ENCODE measurements around the gene CLRN3. TPM values are rescaled to one million over a fixed set of nuclear protein-coding genes. Genes with fewer than 3 reads are reported as not detected.

Gene CLRN3
- total RNA-seq, 2 experiments from 2014 or later, result not detected

- H3K27ac Mint-ChIP-seq, result no peak overlapping the region
- no peak for DNase-seq
- H3K27me3 Mint-ChIP-seq, result peaks cover 4% of the 10 kb centered on the region
- H3K4me3 Mint-ChIP-seq, result no peak overlapping the region
- TF ChIP-seq, protein P1, sequence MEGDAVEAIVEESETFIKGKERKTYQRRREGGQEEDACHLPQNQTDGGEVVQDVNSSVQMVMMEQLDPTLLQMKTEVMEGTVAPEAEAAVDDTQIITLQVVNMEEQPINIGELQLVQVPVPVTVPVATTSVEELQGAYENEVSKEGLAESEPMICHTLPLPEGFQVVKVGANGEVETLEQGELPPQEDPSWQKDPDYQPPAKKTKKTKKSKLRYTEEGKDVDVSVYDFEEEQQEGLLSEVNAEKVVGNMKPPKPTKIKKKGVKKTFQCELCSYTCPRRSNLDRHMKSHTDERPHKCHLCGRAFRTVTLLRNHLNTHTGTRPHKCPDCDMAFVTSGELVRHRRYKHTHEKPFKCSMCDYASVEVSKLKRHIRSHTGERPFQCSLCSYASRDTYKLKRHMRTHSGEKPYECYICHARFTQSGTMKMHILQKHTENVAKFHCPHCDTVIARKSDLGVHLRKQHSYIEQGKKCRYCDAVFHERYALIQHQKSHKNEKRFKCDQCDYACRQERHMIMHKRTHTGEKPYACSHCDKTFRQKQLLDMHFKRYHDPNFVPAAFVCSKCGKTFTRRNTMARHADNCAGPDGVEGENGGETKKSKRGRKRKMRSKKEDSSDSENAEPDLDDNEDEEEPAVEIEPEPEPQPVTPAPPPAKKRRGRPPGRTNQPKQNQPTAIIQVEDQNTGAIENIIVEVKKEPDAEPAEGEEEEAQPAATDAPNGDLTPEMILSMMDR (IDR thresholded peaks at IDR 0.05), result no peak
- intact Hi-C loops (cut with micrococcal nuclease), result no loop called here
- no peaks in the 10 kb centered on the region for H3K4me1 Mint-ChIP-seq (ENCODE audit: low read depth)
- no peaks in the 10 kb centered on the region for H3K36me3 Mint-ChIP-seq (ENCODE audit: low read depth)
- ChIA-PET POLR2A (no interaction called here), CTCF (no interaction called here)
- H3K9me3 Mint-ChIP-seq, result no peaks in the 10 kb centered on the region
- no peak for ATAC-seq
Observed at GRCh38 chr10:127836966-127837365, 55.8 kb downstream of the CLRN3 start.

GRCh38 chr10:127836176-127836575, 56.6 kb downstream of the CLRN3 start:
- CTCF ChIA-PET, result no interaction called here
- ATAC-seq, result no peak
- Mint-ChIP-seq H3K27ac (no peak overlapping the region), H3K4me1 (ENCODE audit: low read depth) (no peaks in the 10 kb centered on the region), H3K4me3 (no peak overlapping the region), H3K27me3 (peaks cover 4% of the 10 kb centered on the region), H3K36me3 (ENCODE audit: low read depth) (no peaks in the 10 kb centered on the region), H3K9me3 (no peaks in the 10 kb centered on the region)
- DNase-seq, result no peak
- TF ChIP-seq, protein P1 (IDR thresholded peaks at IDR 0.05), result no peak
- intact Hi-C loops (cut with micrococcal nuclease), result no loop called here
- POLR2A ChIA-PET, result no interaction called here

- POLR2A ChIA-PET, result interaction anchor here (0.6 kb wide), 1 partner anchor 129 kb away, joined by 3 read pairs; no protein-coding TSS in a partner anchor
- ATAC-seq (no peak), DNase-seq (no peak)
- intact Hi-C loops (cut with micrococcal nuclease), result no loop called here
- Mint-ChIP-seq H3K4me3 (no peak overlapping the region), H3K27ac (no peak overlapping the region), H3K27me3 (peaks cover 5% of the 10 kb centered on the region), H3K9me3 (no peaks in the 10 kb centered on the region), H3K36me3 (ENCODE audit: low read depth) (no peaks in the 10 kb centered on the region), H3K4me1 (ENCODE audit: low read depth) (no peaks in the 10 kb centered on the region)
- CTCF ChIA-PET, result interaction anchor here (2.3 kb wide), 1 partner anchor 20 kb away, joined by 9 read pairs; no protein-coding TSS in a partner anchor
- TF ChIP-seq, protein P1 (IDR thresholded peaks at IDR 0.05), result no peak
Observed at GRCh38 chr10:127834791-127835190, 58.0 kb downstream of the CLRN3 start.

DNA sequence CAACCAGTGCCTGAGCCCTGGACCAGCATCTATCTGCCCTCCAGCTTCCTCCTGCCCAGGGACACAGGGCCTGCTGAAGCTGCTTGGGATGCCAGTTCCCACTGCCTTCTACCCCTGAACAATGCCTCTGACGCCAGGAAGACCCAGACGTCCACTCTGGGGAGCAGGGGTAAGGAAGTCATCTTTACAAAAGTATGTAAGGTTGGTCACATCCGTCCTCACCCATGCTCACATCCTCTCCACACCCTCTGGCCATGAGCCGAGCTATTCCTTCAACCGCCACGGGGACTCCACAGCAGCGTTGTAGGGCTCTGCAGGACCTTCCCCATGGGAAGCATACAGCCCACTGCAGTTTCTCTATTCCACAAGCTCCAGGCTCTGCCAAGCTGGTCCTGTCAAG, 58.5 kb downstream of the CLRN3 start:
- ATAC-seq (no peak), DNase-seq (no peak)
- intact Hi-C loops (cut with micrococcal nuclease), result no loop called here
- Mint-ChIP-seq H3K9me3 (no peaks in the 10 kb centered on the region), H3K4me1 (ENCODE audit: low read depth) (no peaks in the 10 kb centered on the region), H3K36me3 (ENCODE audit: low read depth) (no peaks in the 10 kb centered on the region), H3K4me3 (no peak overlapping the region), H3K27ac (no peak overlapping the region), H3K27me3 (peaks cover 5% of the 10 kb centered on the region)
- CTCF ChIA-PET, result interaction anchor here (2.3 kb wide), 1 partner anchor 20 kb away, joined by 9 read pairs; no protein-coding TSS in a partner anchor
- POLR2A ChIA-PET, result interaction anchor here (0.6 kb wide), 1 partner anchor 129 kb away, joined by 3 read pairs; no protein-coding TSS in a partner anchor
- TF ChIP-seq, protein P1 (IDR thresholded peaks at IDR 0.05), result no peak

GRCh38 chr10:127833804-127834203, 58.9 kb downstream of the CLRN3 start:
- ATAC-seq (no peak), DNase-seq (no peak)
- H3K4me3 Mint-ChIP-seq, result no peak overlapping the region
- CTCF ChIA-PET, result interaction anchor here (2.3 kb wide), 1 partner anchor 21 kb away, joined by 9 read pairs; no protein-coding TSS in a partner anchor
- POLR2A ChIA-PET, result no interaction called here
- no peaks in the 10 kb centered on the region for H3K4me1 Mint-ChIP-seq (ENCODE audit: low read depth)
- intact Hi-C loops (cut with micrococcal nuclease), result no loop called here
- H3K9me3 Mint-ChIP-seq, result no peaks in the 10 kb centered on the region
- H3K27me3 Mint-ChIP-seq, result peaks cover 5% of the 10 kb centered on the region
- H3K27ac Mint-ChIP-seq, result no peak overlapping the region
- no peaks in the 10 kb centered on the region for H3K36me3 Mint-ChIP-seq (ENCODE audit: low read depth)
- TF ChIP-seq, protein P1 (IDR thresholded peaks at IDR 0.05), result no peak

All from activated CD8-positive, alpha-beta T cell treated with anti-CD3 and anti-CD28 coated beads for 36 hours (primary cell).